HG03442 (cell line): ENCODE results near the gene TCEAL2.
"Not testable (repeated sequence)": the region's sequence is repeated elsewhere in the genome, so short reads cannot be mapped to it uniquely, and the experiment has no call there.

Experiments used
- ATAC-seq: cut with Tn5 transposase; IDR thresholded peaks from one replicate; pipeline ENCODE4 v1.9.1; 2021; ENCODE audit warnings: mild to moderate bottlenecking, moderate library complexity; ENCODE audit not compliant: unreplicated experiment

The TCEAL2 gene

GRCh38 chrX:102125436-102125835 is at the start of gene TCEAL2:
Gene TCEAL2, plus strand, starts transcription at chrX:102125679. Its CDS starts 1,152 bp downstream, at chrX:102126831.
- ATAC-seq: not testable (repeated sequence)

GRCh38 chrX:102077426-102077825 is 48.1 kb upstream of the TCEAL2 start:
- ATAC-seq: no peak

- ATAC-seq: no peak
These were observed 39.8 kb upstream of the TCEAL2 start for GRCh38 chrX:102085706-102086105.

GRCh38 chrX:102113367-102113766 is 12.1 kb upstream of the TCEAL2 start:
- ATAC-seq: no peak

GRCh38 chrX:102115748-102116147 is 9.7 kb upstream of the TCEAL2 start:
- ATAC-seq: no peak

- ATAC-seq: not testable (repeated sequence)
These were observed 465 bp upstream of the TCEAL2 start for GRCh38 chrX:102125014-102125413.

GRCh38 chrX:102126080-102126818 is 770 bp downstream of the TCEAL2 start:
- not testable (repeated sequence) for ATAC-seq

GRCh38 chrX:102126863-102127262 is 1.4 kb downstream of the TCEAL2 start:
- ATAC-seq: no peak

GRCh38 chrX:102129473-102129872 is 4.0 kb downstream of the TCEAL2 start:
- no peak for ATAC-seq

GRCh38 chrX:102138064-102138463 is 12.6 kb downstream of the TCEAL2 start:
- no peak for ATAC-seq

- not testable (repeated sequence) for ATAC-seq
These were observed 15.4 kb downstream of the TCEAL2 start for GRCh38 chrX:102140876-102141275.

GRCh38 chrX:102141631-102142030 is 16.2 kb downstream of the TCEAL2 start:
- not testable (repeated sequence) for ATAC-seq

- not testable (repeated sequence) for ATAC-seq
These were observed 16.8 kb downstream of the TCEAL2 start, which contains the start of gene TCEAL6 for GRCh38 chrX:102142274-102142673. Gene TCEAL6, minus strand, starts transcription at chrX:102142481.

- ATAC-seq: no peak
These were observed 28.9 kb downstream of the TCEAL2 start for GRCh38 chrX:102154218-102154860.

- ATAC-seq: peak; percentile 32
These were observed 29.7 kb downstream of the TCEAL2 start for GRCh38 chrX:102154900-102155805.

- ATAC-seq: peak; percentile 97
These were observed 30.3 kb downstream of the TCEAL2 start, which contains the start of gene BEX5 for GRCh38 chrX:102155806-102156179. Gene BEX5, minus strand, starts transcription at chrX:102155977. Its CDS starts 1,712 bp downstream, at chrX:102154265.
